GM12865 (cell line): ENCODE results near the gene CCDC170.

Experiments
- DNase-seq: peaks from one replicate; pipeline ENCODE4 v3.0.0; 2010; ENCODE audit warnings: low read depth
- H3K4me3 ChIP-seq: 2 replicates; pipeline ENCODE4 v1.5.1; 2011; ENCODE audit warnings: mild to moderate bottlenecking, low read depth, low read length, control low read depth
- TF ChIP-seq, protein P1 (sequence below): IDR thresholded peaks from 2 replicates; pipeline ENCODE4 v1.5.1; 2011; ENCODE audit warnings: low read length, control low read depth, low read depth, inconsistent platforms; ENCODE audit not compliant: insufficient read depth; ENCODE audit errors: missing control alignments

The CCDC170 gene

DNA sequence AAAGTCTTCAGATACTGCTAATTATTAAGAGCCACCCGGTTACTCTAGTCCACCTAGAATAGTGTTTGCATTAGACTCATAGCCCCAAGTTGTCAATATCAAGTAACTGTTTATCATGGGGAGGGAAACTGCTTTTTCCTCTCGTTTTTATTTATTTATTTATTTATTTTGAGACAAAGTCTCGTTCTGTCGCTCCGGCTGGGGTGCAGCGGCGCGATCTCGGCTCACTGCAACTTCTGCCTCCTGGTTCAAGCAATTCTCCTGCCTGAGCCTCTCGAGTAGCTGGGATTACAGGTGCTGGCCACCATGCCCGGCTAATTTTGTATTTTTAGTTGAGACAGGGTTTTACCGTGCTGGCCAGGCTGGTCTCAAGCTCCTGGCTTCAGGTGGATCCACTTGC is 16.1 kb upstream of the CCDC170 start:
- TF ChIP-seq, protein P1, sequence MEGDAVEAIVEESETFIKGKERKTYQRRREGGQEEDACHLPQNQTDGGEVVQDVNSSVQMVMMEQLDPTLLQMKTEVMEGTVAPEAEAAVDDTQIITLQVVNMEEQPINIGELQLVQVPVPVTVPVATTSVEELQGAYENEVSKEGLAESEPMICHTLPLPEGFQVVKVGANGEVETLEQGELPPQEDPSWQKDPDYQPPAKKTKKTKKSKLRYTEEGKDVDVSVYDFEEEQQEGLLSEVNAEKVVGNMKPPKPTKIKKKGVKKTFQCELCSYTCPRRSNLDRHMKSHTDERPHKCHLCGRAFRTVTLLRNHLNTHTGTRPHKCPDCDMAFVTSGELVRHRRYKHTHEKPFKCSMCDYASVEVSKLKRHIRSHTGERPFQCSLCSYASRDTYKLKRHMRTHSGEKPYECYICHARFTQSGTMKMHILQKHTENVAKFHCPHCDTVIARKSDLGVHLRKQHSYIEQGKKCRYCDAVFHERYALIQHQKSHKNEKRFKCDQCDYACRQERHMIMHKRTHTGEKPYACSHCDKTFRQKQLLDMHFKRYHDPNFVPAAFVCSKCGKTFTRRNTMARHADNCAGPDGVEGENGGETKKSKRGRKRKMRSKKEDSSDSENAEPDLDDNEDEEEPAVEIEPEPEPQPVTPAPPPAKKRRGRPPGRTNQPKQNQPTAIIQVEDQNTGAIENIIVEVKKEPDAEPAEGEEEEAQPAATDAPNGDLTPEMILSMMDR = no peak
- no peak for DNase-seq

DNA sequence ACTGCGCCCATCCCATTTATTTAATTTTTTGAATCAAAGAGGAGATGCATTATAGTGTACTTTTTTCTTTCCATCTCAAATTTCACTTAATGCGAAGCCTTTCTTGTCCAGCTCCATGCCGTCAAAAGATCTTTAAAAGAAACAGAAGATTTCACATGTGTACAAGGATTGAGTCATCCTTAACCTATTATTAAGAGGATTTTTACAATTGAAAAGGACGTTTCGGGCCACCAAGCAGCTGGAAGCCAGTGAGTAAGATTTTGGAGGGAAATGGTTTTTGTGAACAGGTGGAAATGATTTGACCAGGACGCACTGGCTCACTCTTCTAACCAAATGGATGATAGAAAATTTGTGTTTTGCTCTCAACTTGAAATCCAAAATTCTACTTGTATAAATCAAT is 15.1 kb upstream of the CCDC170 start:
- no peak overlapping the region for H3K4me3 ChIP-seq
- TF ChIP-seq, protein P1 = no peak
- DNase-seq = no peak

More for the DNA sequence above, 16.1 kb upstream of the CCDC170 start:
- no peak overlapping the region for H3K4me3 ChIP-seq

DNA sequence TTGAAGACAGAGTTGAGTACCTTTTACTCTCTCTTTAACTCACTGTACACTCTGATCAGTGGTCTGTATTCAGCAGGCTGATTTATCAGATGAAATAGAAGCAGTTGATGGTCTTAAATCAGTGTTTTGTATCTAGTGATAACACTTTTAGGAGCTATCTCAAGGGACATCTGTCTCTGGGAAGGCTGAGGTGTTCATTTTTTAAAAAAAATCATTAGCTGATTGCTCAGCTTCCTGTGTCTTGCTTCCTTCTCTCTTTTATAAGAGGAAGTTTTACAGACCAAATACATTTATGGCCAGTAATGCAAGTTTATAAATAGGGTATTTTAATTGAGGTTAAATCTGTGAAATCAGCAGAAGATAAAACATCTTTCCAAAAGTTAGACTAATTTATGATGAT is 12.0 kb upstream of the CCDC170 start:
- TF ChIP-seq, protein P1 = no peak
- DNase-seq = no peak
- H3K4me3 ChIP-seq = no peak overlapping the region

DNA sequence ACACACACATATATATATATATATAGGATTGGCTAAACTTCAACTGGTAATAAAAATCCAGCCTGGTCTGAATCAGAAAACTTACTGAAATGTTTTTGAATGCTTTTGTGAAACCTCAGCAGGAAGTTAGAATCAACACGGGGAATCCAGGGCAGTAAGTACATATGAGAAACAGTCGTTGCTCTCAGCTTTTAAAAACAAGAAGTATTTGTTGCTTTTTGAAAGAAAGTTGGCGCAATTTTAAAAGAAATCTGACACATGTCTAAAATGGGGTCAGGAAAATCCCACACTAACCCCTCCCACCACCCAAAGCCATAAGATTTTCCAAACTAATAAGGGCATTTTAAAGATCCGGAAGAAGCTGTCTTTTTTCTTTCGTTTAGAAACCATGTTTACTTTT is 11.5 kb upstream of the CCDC170 start:
- TF ChIP-seq, protein P1 = no peak
- H3K4me3 ChIP-seq = no peak overlapping the region
- DNase-seq = peak; percentile 49

DNA sequence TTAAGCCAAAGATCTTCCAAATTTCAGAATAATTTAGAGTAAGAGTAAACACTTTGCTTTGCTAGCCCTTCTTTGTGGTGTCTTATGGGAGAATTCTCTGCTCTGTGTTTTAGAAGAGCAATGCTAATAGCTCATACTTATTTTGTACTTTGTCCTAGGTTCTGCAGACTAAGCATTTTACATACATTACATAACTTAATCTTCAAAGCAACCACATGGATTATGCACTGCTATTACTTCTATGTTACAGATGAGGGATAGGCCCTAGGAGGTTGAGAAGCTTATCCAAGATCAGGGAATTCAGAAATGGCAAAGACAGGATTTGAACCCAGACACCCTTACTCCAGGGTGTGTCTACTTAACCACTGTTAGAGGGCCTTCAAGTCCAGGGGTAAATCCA is 9.8 kb upstream of the CCDC170 start:
- no peak for DNase-seq
- H3K4me3 ChIP-seq = no peak overlapping the region
- TF ChIP-seq, protein P1 = no peak

DNA sequence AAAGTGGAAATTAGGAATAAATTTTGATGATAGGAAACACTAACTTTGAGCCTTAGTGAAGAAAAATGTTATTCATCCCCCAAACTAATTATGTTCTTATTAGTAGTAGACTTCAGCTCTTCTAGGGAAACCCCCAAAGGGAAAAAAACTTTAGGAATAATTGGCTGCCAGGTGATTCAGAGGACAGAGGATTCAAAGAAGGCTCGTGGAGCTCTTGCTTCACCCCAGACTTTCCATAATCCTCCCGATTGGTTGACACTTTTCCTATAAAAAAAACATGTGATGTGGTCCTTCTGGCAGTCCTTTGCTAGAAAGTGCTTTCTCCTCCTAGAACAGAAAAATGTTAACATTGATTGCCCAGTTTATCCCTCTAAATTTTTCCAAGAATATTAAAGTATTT is 5.6 kb upstream of the CCDC170 start:
- no peak for DNase-seq
- TF ChIP-seq, protein P1 = no peak
- H3K4me3 ChIP-seq = no peak overlapping the region

DNA sequence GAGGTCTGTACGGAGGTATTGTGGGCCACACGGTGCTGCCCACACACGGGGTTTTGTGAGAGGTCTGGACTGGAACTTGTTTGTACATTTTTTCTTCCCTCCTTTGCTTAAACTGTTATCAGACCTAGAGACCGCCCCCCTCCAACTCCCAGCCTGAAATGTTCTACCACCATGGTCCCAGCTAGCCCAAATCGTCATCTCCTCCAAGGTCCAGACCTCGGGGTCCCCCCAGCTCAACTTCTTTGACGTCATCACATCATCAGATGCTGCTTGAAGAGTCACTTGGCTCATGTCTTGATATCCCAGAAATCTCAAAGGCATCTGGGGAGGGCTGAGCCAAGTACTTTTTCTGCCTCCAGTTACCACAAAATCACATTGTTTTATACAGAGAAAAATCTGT is 2.8 kb upstream of the CCDC170 start:
- no peak overlapping the region for H3K4me3 ChIP-seq
- no peak for DNase-seq
- TF ChIP-seq, protein P1 = no peak
